Mesothelial cell of epicardium (in vitro differentiated cells): ENCODE data around the gene GLMN. TPM values are rescaled to one million over a fixed set of nuclear protein-coding genes. Genes with fewer than 3 reads are reported as not detected.

Experiments used
- DNase-seq, 2 experiments: peaks; one replicate each; pipeline ENCODE4 v3.0.0; 2021; ENCODE audit warnings: low spot score in 2 of 2; ENCODE audit not compliant: unreplicated experiment in 2 of 2
- H3K27ac Mint-ChIP-seq: 2 replicates; pipeline ENCODE4 v1.8.0; 2021; ENCODE audit warnings: mixed read lengths
- H3K27me3 Mint-ChIP-seq: 2 replicates; pipeline ENCODE4 v1.8.0; 2021; ENCODE audit warnings: low read depth, mixed read lengths
- H3K36me3 Mint-ChIP-seq: 2 replicates; pipeline ENCODE4 v1.8.0; 2021; ENCODE audit warnings: mixed read lengths
- H3K4me1 Mint-ChIP-seq: 2 replicates; pipeline ENCODE4 v1.8.0; 2021; ENCODE audit warnings: mixed read lengths
- H3K4me3 Mint-ChIP-seq: 2 replicates; pipeline ENCODE4 v1.8.0; 2021; ENCODE audit warnings: mild to moderate bottlenecking, moderate library complexity, mixed read lengths
- H3K9me3 Mint-ChIP-seq: 2 replicates; pipeline ENCODE4 v1.8.0; 2021; ENCODE audit warnings: mixed read lengths
- CTCF ChIP-seq: fragments of 200-600 bp; sonication (generic); IDR thresholded peaks from one replicate; pipeline ENCODE4 v1.5.0; 2021; ENCODE audit warnings: antibody characterized with exemption; ENCODE audit not compliant: unreplicated experiment
- total RNA-seq: library from RNA; stranded (reverse); gene quantifications from 3 replicates; pipeline ENCODE4 v1.2.1, GENCODE V29; 2021

The GLMN gene
- total RNA-seq, 1 donor from 2014 or later, result 22.7 TPM

- no peak overlapping the region for H3K4me3 Mint-ChIP-seq
- H3K27ac Mint-ChIP-seq, result no peak overlapping the region
- no peaks in the 10 kb centered on the region for H3K4me1 Mint-ChIP-seq
- no peak for DNase-seq
- TF ChIP-seq CTCF, result no peak
- H3K9me3 Mint-ChIP-seq, result no peaks in the 10 kb centered on the region
- H3K27me3 Mint-ChIP-seq, result no peaks in the 10 kb centered on the region
- peaks cover 27% of the 10 kb centered on the region for H3K36me3 Mint-ChIP-seq
Observed at GRCh38 chr1:92307980-92308379, 9.2 kb upstream of the GLMN start.

GRCh38 chr1:92306020-92306419 is 7.2 kb upstream of the GLMN start:
- Mint-ChIP-seq H3K27me3 (no peaks in the 10 kb centered on the region), H3K27ac (no peak overlapping the region)
- TF ChIP-seq CTCF, result no peak

GRCh38 chr1:92301021-92301420 is 2.2 kb upstream of the GLMN start:
- no peaks in the 10 kb centered on the region for H3K27me3 Mint-ChIP-seq
- H3K4me3 Mint-ChIP-seq, result peak overlapping the region; percentile 30
- no peaks in the 10 kb centered on the region for H3K9me3 Mint-ChIP-seq
- peaks cover 16% of the 10 kb centered on the region for H3K36me3 Mint-ChIP-seq
- H3K27ac Mint-ChIP-seq, result no peak overlapping the region
- no peak for DNase-seq
- TF ChIP-seq CTCF, result no peak
- H3K4me1 Mint-ChIP-seq, result peaks cover 24% of the 10 kb centered on the region

More at GRCh38 chr1:92306020-92306419, 7.2 kb upstream of the GLMN start:
- H3K36me3 Mint-ChIP-seq, result peaks cover 20% of the 10 kb centered on the region
- H3K4me3 Mint-ChIP-seq, result no peak overlapping the region
- H3K4me1 Mint-ChIP-seq, result peaks cover 5% of the 10 kb centered on the region
- H3K9me3 Mint-ChIP-seq, result no peaks in the 10 kb centered on the region
- DNase-seq, result no peak

- H3K4me1 Mint-ChIP-seq, result peaks cover 24% of the 10 kb centered on the region
- H3K27ac Mint-ChIP-seq, result peak overlapping the region; percentile 99
- H3K27me3 Mint-ChIP-seq, result no peaks in the 10 kb centered on the region
- no peak for DNase-seq
- H3K4me3 Mint-ChIP-seq, result peak overlapping the region; percentile 95
- no peaks in the 10 kb centered on the region for H3K9me3 Mint-ChIP-seq
- H3K36me3 Mint-ChIP-seq, result peaks cover 19% of the 10 kb centered on the region
- TF ChIP-seq CTCF, result no peak
Observed at GRCh38 chr1:92299477-92300150, 827 bp upstream of the GLMN start.

DNA sequence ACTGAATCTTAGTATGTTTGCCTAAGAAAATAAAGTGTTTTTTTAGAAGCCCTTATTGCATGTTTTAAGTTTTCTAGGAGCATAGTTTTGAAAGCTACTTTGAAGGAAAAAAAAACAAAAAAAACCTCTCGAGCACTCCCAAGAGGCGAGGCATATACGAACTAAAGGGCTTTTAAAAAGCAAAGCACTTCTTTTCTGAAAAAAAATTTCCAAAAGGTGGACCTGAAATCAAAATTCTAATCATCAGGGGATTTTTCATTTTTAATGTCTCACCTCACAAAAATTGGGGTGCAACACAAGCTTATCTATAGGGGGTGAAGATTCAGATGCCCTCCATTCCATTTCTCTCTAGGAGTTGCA is 594 bp downstream of the GLMN start:
- peaks cover 24% of the 10 kb centered on the region for H3K4me1 Mint-ChIP-seq
- H3K27me3 Mint-ChIP-seq, result no peaks in the 10 kb centered on the region

More for the DNA sequence above, 594 bp downstream of the GLMN start:
- DNase-seq, result no peak
- Mint-ChIP-seq H3K9me3 (peaks cover 4% of the 10 kb centered on the region), H3K36me3 (peaks cover 23% of the 10 kb centered on the region), H3K4me3 (peak overlapping the region; percentile 95), H3K27ac (peak overlapping the region; percentile 99)
- no peak for TF ChIP-seq CTCF
